ENCODE data around the gene XCR1. TPM values are rescaled to one million over a fixed set of nuclear protein-coding genes. Genes with fewer than 3 reads are reported as not detected.
"Not testable (repeated sequence)": the region's sequence is repeated elsewhere in the genome, so short reads cannot be mapped to it uniquely, and the experiment has no call there.

Gene XCR1
- total RNA-seq, 4 donors from 2014 or later: 0.38 to 8.2 (median 3.0) TPM

DNA sequence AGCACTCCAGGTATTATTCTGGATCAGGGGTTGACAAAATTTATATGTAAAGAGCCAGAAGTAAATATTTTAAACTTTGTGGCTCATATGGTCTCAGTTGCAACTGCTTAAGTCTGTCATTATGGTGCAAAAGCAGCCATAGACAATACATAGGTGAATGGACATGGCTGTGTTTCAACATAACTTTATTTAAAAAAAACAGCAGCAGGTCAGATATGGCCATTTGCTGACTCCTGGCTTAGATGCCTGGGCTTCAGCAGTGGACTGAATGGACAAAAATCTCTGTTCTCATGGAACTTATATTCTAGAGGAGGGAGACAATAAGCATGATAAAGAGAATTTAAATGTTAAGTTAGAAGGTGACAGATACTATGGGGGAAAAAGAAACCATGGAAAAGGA lies 20.0 kb downstream of the XCR1 start:
- DNase-seq (ENCODE audit: low spot score in 2 of 2): no peak

DNA sequence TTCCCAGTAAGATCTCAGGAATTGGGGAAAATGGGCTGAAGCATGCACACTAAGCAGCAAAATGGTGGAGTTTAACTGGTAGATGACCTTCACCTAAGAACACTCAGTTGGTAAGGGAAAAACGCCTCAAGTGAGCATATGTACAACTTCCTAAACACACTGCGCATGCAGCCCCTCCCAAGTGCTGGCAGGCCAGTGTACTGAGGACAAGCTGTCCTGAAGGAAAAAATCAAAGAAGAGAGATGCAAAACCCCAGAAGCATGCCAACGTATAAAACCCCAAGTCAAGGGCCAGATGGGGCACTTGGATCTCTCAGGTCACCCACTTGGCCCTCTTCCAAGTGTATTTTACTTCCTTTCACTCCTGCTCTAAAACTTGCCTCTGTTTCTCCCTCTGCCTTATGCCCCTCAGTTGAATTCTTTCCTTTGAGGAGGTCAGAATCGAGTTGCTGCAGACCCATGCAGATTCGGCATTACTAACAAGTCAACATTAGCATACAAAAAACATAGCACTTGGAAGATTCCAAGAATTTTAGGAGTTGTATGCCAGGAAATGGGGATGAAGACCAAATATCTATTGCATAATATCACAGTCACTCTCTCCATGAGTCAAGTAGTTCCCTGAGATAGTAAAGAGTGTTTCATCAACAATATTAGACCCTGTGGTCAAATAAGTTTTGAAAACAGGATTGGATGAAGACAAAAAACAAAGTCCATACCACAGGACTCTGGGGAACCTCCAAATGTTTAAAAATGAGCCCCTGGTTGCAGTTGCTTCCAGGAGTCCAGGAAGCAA lies 20.8 kb downstream of the XCR1 start:
- no peak overlapping the region for H3K4me3 ChIP-seq (ENCODE audit: low read depth, poor library complexity, severe bottlenecking)
- WGBS, 2 donors: 48 to 49% methylated on average over 5 of the region's 5 CpGs
- intact Hi-C loops (cut with DNase I; ENCODE audit: low total_unique reads): no loop called here
- no peak for TF ChIP-seq POLR2A (IDR thresholded peaks at IDR 0.05)
- TF ChIP-seq, protein P1, sequence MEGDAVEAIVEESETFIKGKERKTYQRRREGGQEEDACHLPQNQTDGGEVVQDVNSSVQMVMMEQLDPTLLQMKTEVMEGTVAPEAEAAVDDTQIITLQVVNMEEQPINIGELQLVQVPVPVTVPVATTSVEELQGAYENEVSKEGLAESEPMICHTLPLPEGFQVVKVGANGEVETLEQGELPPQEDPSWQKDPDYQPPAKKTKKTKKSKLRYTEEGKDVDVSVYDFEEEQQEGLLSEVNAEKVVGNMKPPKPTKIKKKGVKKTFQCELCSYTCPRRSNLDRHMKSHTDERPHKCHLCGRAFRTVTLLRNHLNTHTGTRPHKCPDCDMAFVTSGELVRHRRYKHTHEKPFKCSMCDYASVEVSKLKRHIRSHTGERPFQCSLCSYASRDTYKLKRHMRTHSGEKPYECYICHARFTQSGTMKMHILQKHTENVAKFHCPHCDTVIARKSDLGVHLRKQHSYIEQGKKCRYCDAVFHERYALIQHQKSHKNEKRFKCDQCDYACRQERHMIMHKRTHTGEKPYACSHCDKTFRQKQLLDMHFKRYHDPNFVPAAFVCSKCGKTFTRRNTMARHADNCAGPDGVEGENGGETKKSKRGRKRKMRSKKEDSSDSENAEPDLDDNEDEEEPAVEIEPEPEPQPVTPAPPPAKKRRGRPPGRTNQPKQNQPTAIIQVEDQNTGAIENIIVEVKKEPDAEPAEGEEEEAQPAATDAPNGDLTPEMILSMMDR (IDR thresholded peaks at IDR 0.05): no peak
- DNase-seq (ENCODE audit: low spot score in 2 of 2): no peak

More for the DNA sequence above, 20.0 kb downstream of the XCR1 start:
- H3K4me3 ChIP-seq (ENCODE audit: low read depth, poor library complexity, severe bottlenecking): no peak overlapping the region
- TF ChIP-seq POLR2A (IDR thresholded peaks at IDR 0.05): no peak
- TF ChIP-seq, protein P1 (IDR thresholded peaks at IDR 0.05): no peak
- intact Hi-C loops (cut with DNase I; ENCODE audit: low total_unique reads): no loop called here

DNA sequence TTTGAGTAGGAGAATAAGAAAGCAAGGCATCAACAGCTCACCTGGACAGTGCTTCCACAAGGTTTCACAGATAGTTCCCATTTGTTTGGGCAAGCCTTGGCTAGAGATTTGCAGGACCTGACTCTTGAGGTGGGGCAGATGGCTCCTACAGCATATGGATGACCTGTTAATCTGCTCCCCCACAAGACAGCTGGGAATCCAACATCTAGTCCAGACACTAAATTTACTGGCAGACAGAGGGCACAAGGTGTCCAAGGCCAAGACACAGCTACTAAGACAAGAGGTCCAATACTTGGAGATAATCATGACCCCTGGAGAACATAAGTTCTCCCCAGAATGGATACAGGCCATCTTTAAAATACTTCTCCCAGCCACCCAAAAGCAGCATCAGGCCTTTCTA lies 23.6 kb downstream of the XCR1 start:
- H3K4me3 ChIP-seq (ENCODE audit: low read depth, poor library complexity, severe bottlenecking); intact Hi-C loops (cut with DNase I; ENCODE audit: low total_unique reads); DNase-seq (ENCODE audit: low spot score in 2 of 2): not testable (repeated sequence)

DNA sequence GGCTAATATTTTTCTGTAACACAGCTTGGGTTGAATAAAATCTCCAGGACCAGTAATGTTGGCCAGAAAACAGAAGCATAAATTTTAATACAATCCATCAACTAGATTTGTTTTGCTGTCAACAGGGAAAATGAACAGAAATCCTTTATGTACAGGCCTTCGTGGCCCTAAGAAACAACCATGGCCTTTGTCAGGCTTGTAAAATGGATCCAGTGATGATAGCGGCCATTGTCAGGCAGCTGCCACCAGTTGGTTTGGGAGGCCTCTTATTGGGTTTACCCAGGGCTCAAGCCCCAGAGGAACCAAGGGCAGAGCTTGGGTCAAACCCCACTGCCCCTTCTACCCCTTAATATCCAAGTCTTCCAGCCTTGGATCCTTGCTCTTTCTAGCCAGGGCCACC lies 26.1 kb downstream of the XCR1 start:
- H3K4me3 ChIP-seq (ENCODE audit: low read depth, poor library complexity, severe bottlenecking): no peak overlapping the region
- WGBS, 2 donors: 87 to 88% methylated on average over 2 of the region's 2 CpGs
- intact Hi-C loops (cut with DNase I; ENCODE audit: low total_unique reads): no loop called here
- TF ChIP-seq, protein P1 (IDR thresholded peaks at IDR 0.05): no peak
- no peak for TF ChIP-seq POLR2A (IDR thresholded peaks at IDR 0.05)
- DNase-seq (ENCODE audit: low spot score in 2 of 2): no peak

DNA sequence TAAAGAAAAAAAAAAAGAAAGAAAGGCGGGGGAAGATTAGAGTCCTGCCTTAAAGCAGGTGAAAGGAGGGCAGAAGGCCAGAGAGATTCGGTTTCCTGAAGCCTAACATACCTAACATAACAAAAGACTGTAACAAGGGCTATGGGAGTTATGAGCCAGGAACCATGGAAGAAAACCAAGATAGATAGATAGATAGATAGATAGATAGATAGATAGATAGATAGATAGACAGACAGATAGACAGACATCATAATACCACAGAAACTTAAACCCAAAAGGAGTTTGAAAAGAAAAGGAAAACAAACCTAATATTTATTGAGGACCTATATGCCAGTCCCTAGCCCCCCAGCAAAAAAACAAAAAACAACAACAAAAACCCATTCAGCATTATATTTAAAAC lies 29.3 kb downstream of the XCR1 start:
- 82 to 89% methylated on average over 2 of the region's 2 CpGs for WGBS, 2 donors
- TF ChIP-seq, protein P1 (IDR thresholded peaks at IDR 0.05): no peak
- no peak for TF ChIP-seq POLR2A (IDR thresholded peaks at IDR 0.05)
- intact Hi-C loops (cut with DNase I; ENCODE audit: low total_unique reads): no loop called here
- H3K4me3 ChIP-seq (ENCODE audit: low read depth, poor library complexity, severe bottlenecking): no peak overlapping the region
- no peak for DNase-seq (ENCODE audit: low spot score in 2 of 2)

DNA sequence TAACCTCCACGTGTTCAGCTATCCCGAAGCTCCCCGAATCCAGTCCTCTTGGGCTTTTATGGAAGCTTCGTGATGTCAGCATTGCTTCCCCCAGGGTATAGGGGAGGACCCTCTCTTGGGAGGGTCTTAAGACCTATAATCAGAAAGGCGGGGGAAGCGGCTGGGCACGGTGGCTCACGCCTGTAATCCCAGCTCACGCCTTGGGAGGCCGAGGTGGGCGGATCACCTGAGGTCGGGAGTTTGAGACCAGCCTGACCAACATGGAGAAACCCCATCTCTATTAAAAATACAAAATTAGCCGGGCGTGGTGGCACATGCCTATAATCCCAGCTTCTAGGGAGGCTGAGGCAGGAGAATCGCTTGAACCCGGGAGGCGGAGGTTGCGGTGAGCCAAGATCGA lies 29.8 kb downstream of the XCR1 start:
- H3K4me3 ChIP-seq (ENCODE audit: low read depth, poor library complexity, severe bottlenecking); DNase-seq (ENCODE audit: low spot score in 2 of 2); intact Hi-C loops (cut with DNase I; ENCODE audit: low total_unique reads): not testable (repeated sequence)
- 91 to 94% methylated on average over 19 of the region's 19 CpGs for WGBS, 2 donors
